SU-DHL-6 (cell line): Measurements from ENCODE around the gene ARID3C.

Source experiments
- H2AFZ ChIP-seq: fragments of 200-600 bp; sonication (generic); 2 replicates; pipeline ENCODE4 v1.6.1; 2014; ENCODE audit warnings: low read depth, mild to moderate bottlenecking, moderate library complexity, mixed read lengths, antibody characterized with exemption, low read length; ENCODE audit not compliant: severe bottlenecking
- H3F3A ChIP-seq: fragments of 200-600 bp; shearing (Covaris generic); 2 replicates; pipeline ENCODE4 v1.6.0; 2016; ENCODE audit warnings: antibody characterized with exemption, mild to moderate bottlenecking; ENCODE audit not compliant: insufficient read depth
- H3K27ac ChIP-seq: fragments of 200-600 bp; sonication (generic); 2 replicates; pipeline ENCODE4 v1.5.1; 2016; ENCODE audit warnings: low read depth, mild to moderate bottlenecking, low read length, moderate library complexity, mixed read lengths
- H3K27me3 ChIP-seq: fragments of 200-600 bp; sonication (generic), shearing (Covaris generic); 2 replicates; pipeline ENCODE4 v1.6.0; 2014; ENCODE audit warnings: mild to moderate bottlenecking, low read length
- H3K36me3 ChIP-seq: fragments of 200-600 bp; sonication (generic); 2 replicates; pipeline ENCODE4 v1.6.1; 2014; ENCODE audit warnings: mild to moderate bottlenecking, low read length, mixed read lengths
- H3K4me2 ChIP-seq: fragments of 300-600, 200-600 bp; shearing (Covaris generic), sonication (generic); 2 replicates; pipeline ENCODE4 v1.6.0; 2014; ENCODE audit warnings: low read length, low read depth, mild to moderate bottlenecking; ENCODE audit not compliant: poor library complexity, severe bottlenecking
- H3K4me3 ChIP-seq: fragments of 200-600 bp; sonication (generic); 2 replicates; pipeline ENCODE4 v1.5.1; 2014; ENCODE audit warnings: antibody characterized with exemption, low read length, mild to moderate bottlenecking, mixed read lengths; ENCODE audit not compliant: insufficient read depth, poor library complexity, severe bottlenecking
- H3K79me2 ChIP-seq: fragments of 200-600 bp; sonication (generic); 2 replicates; pipeline ENCODE4 v1.6.1; 2014; ENCODE audit warnings: mild to moderate bottlenecking, low read length, moderate library complexity; ENCODE audit not compliant: insufficient read depth
- H3K9ac ChIP-seq: fragments of 200-600 bp; sonication (generic); 2 replicates; pipeline ENCODE4 v1.7.0; 2014; ENCODE audit warnings: mild to moderate bottlenecking, low read length
- H3K9me2 ChIP-seq: fragments of 200-600 bp; sonication (generic); replicated peaks from 2 replicates; pipeline ENCODE4 v1.6.1; 2014; ENCODE audit warnings: low read length; ENCODE audit not compliant: insufficient read depth
- H3K9me3 ChIP-seq: fragments of 200-600 bp; sonication (generic); 2 replicates; pipeline ENCODE4 v1.6.1; 2014; ENCODE audit warnings: low read length, mixed read lengths; ENCODE audit not compliant: insufficient read depth
- H4K20me1 ChIP-seq: fragments of 200-600 bp; sonication (generic); 2 replicates; pipeline ENCODE4 v1.6.1; 2014; ENCODE audit warnings: low read depth, mild to moderate bottlenecking, antibody characterized with exemption, low read length, moderate library complexity, mixed read lengths
- CTCF ChIP-seq: fragments of 200-600 bp; sonication (generic); IDR thresholded peaks from one replicate; pipeline ENCODE4 v1.5.1; 2017; ENCODE audit warnings: antibody characterized with exemption, mild to moderate bottlenecking, low read length, moderate library complexity; ENCODE audit not compliant: insufficient read depth, poor library complexity, severe bottlenecking
- EZH2phosphoT487 ChIP-seq: fragments of 200-600 bp; sonication (generic), shearing (Covaris generic); conservative IDR thresholded peaks from 2 replicates; pipeline ENCODE4 v1.6.1; 2018; ENCODE audit warnings: mild to moderate bottlenecking, antibody characterized with exemption, low read length, moderate library complexity, mixed read lengths

Gene ARID3C

GRCh38 chr9:34579104-34579807, 49.6 kb downstream of the ARID3C start:
- no peaks in the 10 kb centered on the region for H3K27me3 ChIP-seq

GRCh38 chr9:34578241-34579103, 50.4 kb downstream of the ARID3C start:
- no peak overlapping the region for H3K4me2 ChIP-seq
- H3K4me3 ChIP-seq, result no peak overlapping the region

More at GRCh38 chr9:34579104-34579807, 49.6 kb downstream of the ARID3C start:
- Histone ChIP-seq H3K9me3 (no peaks in the 10 kb centered on the region), H3F3A (no peaks in the 10 kb centered on the region), H3K4me2 (no peak overlapping the region), H2AFZ (no peak overlapping the region), H3K36me3 (no peaks in the 10 kb centered on the region), H3K4me3 (no peak overlapping the region), H3K27ac (no peak overlapping the region), H3K79me2 (no peaks in the 10 kb centered on the region), H3K9me2 (no peaks in the 10 kb centered on the region), H4K20me1 (no peaks in the 10 kb centered on the region), H3K9ac (no peak overlapping the region)
- TF ChIP-seq CTCF, result no peak
- TF ChIP-seq EZH2phosphoT487, result no peak

GRCh38 chr9:34577400-34578240, 51.2 kb downstream of the ARID3C start:
- 0 out of 2 replicates have a peak, but pooled peaks have one; percentile 48 for TF ChIP-seq EZH2phosphoT487
- TF ChIP-seq CTCF, result no peak
- H3K79me2 ChIP-seq, result no peaks in the 10 kb centered on the region
- H3K27me3 ChIP-seq, result no peaks in the 10 kb centered on the region
- no peak overlapping the region for H3K9ac ChIP-seq
- H3K9me3 ChIP-seq, result no peaks in the 10 kb centered on the region
- no peaks in the 10 kb centered on the region for H4K20me1 ChIP-seq
- H3K36me3 ChIP-seq, result no peaks in the 10 kb centered on the region
- H3K4me3 ChIP-seq, result no peak overlapping the region
- H3K4me2 ChIP-seq, result no peak overlapping the region
- H2AFZ ChIP-seq, result no peak overlapping the region
- H3F3A ChIP-seq, result no peaks in the 10 kb centered on the region
- H3K27ac ChIP-seq, result no peak overlapping the region
- no peaks in the 10 kb centered on the region for H3K9me2 ChIP-seq

More at GRCh38 chr9:34578241-34579103, 50.4 kb downstream of the ARID3C start:
- no peak for TF ChIP-seq CTCF
- no peak for TF ChIP-seq EZH2phosphoT487
- H3K27ac ChIP-seq, result no peak overlapping the region
- no peaks in the 10 kb centered on the region for H3F3A ChIP-seq
- H2AFZ ChIP-seq, result no peak overlapping the region
- H3K36me3 ChIP-seq, result no peaks in the 10 kb centered on the region
- no peaks in the 10 kb centered on the region for H3K27me3 ChIP-seq
- H3K9ac ChIP-seq, result no peak overlapping the region
- H4K20me1 ChIP-seq, result no peaks in the 10 kb centered on the region
- no peaks in the 10 kb centered on the region for H3K9me3 ChIP-seq
- no peaks in the 10 kb centered on the region for H3K9me2 ChIP-seq
- H3K79me2 ChIP-seq, result no peaks in the 10 kb centered on the region
